GM18505 (cell line): ENCODE data around the gene EPS8L2.

Source experiments
- ATAC-seq: cut with Tn5 transposase; IDR thresholded peaks from one replicate; pipeline ENCODE4 v1.9.1; 2021; ENCODE audit not compliant: unreplicated experiment
- POLR2A ChIP-seq: IDR thresholded peaks from 4 replicates; pipeline ENCODE4 v1.6.1; 2011; ENCODE audit warnings: borderline replicate concordance; ENCODE audit not compliant: insufficient read depth, insufficient read length; ENCODE audit errors: extremely low read depth

The EPS8L2 gene

DNA sequence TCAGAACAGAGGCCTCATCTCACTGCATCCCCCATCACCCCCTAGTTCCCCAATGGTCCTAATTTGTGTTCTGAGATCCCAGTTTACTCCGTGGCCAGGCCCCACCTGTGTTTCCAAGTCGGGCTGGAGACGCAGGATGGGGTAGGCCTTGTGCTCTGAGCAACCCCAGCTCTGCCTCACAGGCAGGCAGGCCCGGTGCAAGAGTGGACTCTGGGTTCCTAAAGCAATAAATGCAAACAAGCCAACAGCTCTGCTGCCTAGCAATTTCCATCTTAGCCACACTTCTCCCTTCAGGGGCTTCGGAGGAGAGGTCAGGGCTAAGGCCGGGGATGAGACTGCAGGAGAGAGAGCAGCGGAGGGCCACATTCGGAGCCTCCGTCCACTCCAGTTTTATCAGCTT, 2.5 kb upstream of the EPS8L2 start:
- no peak for TF ChIP-seq POLR2A
- no peak for ATAC-seq

DNA sequence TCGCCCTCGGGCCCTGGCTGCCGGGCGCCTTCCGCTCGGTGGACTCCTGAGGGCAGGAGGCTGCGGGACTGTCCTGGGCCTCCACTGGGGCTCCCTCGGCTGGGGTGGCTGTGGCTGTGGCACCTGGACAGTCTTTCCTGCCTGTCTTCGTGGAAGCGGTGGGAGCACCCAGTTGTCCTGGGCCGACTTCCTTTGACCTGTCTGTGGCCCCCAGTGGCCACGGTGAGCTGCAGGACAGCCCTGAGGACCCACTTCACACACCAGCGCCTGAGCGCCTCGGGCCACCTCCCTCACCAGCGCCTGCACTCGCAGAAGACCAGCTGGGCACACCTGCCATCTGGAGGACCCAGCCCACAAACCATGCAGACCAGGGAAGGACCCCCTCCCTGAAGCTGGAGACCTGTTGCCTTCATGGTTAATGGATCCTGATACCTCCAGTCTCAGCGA, 1.8 kb upstream of the EPS8L2 start:
- ATAC-seq: no peak
- TF ChIP-seq POLR2A: no peak

DNA sequence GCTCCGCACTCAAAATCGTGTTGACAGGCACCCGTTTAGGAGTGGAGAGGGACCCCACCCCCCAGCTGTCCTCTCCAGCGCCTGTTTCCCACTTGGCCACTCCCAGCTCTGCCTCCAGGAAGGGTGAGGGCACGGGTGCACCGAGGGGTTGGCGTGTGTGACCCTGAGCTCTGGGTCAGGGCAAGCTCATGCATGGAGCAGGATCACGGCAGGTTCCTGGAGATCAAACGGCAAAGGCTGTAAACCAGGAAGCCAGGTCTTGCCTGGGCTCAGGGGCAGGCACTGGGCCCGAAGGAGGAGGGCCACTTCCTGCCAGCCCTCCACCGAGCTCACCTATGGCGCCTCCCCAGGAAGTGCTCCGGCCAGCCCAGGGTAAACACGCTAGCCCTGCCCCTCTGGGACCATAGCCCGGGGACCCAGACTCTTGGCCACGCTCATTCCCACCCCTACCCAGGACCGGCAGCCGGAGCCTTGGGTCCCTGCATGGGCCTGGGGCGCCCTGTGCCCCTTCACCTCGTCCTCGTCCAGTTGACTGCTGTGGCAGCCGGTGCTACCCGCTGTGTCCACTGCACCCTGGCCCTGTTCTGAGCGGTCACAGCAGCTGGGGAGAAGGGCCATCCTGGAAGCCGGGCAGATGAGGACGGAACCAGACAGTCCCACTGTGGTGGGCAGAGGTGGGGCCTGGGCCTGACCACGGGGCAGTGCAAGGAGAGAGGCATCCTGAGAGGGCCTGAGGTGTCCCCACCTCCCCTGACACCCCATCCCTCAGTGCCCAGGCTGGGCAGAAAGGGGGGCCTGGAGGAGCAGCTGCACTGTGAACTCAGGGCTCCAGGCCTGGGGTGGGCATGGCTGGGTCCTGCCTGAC, 1.0 kb upstream of the EPS8L2 start:
- ATAC-seq: no peak
- TF ChIP-seq POLR2A: no peak

DNA sequence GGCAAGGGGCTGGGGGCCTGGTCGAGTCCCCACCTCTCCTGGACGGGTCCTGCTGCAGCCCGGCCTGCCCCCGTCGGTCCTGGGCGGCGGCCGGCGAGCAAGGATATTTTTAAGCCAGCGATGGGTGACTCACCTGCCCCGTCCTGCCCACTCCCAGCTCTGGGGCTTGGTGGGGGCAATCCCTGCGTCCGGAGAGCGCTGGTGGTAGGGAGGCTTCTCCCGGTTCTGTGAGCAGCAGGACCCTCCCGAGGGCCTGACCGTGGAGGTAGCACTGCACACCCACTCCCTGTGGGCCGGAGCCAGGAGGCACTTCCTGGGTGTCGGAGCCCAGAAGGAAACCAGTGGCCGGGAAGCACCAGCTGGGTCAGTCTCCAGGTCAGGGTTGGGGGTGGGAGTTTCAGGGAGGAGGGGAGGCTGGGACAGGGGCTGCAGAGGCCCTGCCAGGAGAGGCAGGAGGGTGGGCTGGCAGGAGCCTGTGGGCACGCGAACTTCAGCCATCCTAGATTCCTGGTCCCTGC, 467 bp downstream of the EPS8L2 start:
- no peak for TF ChIP-seq POLR2A
- ATAC-seq: no peak

DNA sequence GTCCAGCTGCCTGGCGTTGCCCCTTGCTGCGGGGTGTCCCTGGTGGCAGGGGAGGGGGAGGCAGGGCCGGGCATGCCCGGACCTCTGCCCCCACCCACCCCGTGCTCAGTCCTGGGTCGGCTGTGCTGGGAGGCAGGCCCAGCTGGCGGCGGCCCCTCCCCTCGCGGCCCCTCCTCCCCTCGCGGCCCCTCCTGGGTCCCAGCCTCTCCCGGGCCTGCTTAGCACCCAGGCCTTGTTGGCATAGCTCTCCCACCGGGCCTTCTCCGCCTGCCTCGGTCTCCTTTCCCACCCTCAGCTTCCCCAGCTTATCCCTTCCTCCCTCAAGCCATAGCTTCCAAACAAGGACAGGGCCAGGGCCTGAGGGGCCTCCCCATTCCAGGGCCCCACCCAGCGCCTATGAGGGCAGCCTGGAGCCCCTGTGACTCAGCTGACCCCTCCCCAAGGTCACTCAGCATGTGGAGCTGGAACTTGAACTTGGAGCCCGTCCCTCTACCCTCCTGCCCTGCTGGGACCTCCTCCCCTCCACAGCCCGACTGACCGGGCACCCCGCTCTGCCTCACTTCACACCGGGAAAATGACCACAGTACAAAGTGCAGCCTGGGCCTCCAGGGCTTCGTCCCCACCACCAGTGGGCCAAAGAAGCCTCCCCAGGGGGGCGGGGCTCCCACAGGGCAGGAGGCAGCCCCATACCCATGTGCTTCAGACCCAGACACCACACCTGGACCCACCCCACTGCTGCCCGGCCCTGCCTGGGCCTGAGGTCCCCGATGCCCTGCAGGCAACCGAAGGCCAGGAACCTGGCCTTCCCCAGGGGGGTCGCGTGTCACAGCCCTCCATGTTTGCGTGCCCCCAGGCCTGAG, 1.2 kb downstream of the EPS8L2 start:
- no peak for TF ChIP-seq POLR2A
- ATAC-seq: no peak

DNA sequence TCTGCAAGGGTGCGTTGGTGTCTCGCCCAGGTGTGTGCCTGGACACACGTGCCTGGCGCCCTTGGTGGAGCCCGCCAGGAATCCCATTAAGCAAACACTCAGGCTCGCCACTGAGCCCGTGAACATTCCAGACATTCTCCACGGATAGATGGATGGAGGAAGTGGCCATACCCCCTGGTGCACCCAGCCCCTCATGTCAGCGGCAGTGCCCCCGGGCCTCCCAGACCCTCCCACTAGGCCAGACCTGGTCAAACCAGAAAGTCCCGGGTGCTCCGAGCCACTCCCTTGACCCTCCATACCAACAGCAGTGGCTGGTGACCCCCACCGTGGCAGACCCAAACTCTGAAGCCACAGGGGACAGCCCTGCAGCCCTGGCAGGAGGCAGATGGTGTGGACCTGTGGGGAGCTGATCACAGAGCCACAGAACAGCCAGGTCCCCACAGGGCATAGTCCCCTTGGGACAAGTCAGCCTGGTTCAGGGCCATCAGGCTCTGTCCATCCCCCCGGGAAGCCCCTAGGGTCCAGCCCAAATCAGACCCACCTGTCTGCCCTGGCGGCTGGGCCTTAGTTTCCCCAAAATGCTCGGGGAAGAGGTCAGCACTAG, 1.9 kb downstream of the EPS8L2 start:
- ATAC-seq: no peak
- TF ChIP-seq POLR2A: no peak

DNA sequence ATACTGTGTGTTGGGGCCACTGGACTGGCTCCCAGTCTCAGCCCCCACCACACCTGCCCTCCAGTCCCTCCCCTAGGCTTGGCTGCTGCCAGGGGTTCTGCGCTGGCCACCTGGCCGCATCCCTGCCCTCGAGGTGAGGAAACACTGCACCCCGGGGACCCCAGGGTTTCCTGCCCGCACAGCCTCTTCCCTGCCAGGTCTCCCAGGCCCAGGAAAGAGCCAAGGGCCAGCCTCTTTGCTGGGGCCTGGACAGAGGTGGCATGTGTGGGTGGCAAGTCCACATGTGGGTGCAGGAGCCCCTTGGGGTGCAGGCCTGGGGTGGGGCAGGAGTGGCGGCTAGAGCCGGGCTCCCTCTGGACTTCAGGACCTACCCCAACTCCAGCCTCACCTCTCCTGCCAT, 2.5 kb downstream of the EPS8L2 start:
- TF ChIP-seq POLR2A: no peak
- no peak for ATAC-seq

DNA sequence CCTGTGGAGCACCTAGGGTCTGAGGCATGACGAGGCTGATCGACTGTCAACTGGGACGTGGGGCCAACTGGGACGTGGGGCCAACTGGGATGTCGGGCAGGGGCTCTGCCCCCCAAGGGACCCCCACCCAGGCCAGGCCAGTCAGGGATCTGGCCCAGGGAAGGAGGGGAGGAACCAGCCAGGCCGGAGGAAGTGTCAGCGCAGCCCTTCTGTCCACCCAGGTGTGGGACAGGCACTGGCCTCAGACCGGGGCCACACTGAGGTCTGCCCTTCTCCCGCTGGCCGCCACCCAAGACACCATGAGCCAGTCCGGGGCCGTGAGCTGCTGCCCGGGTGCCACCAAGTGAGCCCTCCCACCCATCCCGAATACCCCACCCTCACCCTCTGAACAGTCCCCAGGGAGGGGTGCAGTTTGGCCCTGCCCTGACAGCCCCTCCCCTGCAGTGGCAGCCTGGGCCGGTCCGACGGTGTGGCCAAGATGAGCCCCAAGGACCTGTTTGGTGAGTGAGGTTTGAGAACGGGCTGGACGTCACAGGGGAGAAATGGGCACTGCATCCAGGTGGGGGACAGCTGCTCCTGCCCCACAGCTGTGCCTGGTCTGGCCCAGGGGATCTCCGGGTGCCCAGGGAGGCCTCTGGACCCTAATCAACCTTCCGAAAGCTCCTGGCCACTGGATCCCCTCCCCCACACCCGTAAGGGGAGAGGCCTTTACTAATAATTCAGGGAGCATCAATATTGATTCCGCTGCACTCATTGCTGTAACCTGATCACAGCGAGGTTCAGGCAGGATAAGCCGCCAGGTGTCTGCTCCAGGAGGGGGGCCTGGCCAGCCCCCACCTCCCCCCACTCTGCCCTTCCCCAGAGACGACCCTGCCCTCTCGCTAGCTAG, 3.3 kb downstream of the EPS8L2 start:
- no peak for ATAC-seq
- TF ChIP-seq POLR2A: no peak

DNA sequence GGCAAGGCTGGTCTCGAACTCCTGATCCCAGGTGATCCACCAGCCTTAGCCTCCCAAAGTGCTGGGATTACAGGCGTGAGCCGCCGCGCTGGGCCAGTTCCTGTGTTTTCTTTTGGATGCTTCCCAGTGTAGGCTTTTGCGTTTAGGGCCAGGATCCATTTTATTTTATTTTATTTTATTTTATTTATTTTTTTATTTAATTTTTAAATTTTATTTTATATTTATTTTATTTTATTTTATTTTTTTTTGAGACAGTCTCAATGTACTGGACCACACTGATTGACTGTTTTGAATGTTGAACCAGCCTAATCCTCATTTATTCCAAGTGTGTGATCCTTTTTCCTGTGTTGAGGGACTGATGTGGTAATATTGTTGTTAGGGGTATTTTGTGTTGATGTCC, 8.4 kb downstream of the EPS8L2 start:
- no peak for TF ChIP-seq POLR2A
- no peak for ATAC-seq

DNA sequence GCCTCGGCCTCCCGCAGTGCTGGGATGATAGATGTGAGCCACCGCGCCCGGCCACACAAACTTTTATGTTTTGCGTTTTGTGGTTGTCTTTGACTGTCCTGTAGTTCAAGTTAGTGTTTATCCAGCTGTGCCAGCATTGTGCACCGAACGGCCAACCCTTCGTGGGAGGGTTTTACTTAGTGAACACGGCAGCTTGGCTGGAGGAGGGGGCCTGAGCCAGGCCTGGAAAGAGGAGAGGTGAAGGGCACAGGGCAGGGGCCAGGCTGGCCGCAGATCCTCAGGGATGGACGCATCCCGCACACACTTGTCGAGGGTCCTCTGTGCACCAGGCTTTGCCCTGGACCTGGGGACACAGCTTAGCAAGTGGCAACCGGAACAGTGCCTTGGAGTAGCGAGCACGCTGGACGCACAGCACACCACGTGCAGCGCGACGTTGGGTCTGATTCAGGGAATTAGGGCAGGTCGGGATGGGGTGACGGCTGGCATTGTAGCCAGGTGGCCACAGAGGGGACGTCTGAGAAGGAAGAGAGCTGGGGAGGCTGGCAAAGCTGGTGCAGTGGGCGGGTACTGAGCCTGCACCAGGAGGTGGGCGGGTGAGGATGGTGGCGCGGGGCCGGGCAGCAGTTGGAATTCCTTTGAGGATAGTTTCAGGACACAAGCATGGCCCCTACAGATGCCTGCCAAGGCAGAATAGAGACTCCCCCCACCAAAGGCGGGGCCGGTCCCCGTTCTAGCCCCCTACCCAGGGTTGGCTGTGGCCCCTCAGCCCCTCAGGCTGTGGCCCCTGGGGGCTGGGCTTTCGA, 13.4 kb downstream of the EPS8L2 start:
- TF ChIP-seq POLR2A: no peak
- ATAC-seq: no peak

DNA sequence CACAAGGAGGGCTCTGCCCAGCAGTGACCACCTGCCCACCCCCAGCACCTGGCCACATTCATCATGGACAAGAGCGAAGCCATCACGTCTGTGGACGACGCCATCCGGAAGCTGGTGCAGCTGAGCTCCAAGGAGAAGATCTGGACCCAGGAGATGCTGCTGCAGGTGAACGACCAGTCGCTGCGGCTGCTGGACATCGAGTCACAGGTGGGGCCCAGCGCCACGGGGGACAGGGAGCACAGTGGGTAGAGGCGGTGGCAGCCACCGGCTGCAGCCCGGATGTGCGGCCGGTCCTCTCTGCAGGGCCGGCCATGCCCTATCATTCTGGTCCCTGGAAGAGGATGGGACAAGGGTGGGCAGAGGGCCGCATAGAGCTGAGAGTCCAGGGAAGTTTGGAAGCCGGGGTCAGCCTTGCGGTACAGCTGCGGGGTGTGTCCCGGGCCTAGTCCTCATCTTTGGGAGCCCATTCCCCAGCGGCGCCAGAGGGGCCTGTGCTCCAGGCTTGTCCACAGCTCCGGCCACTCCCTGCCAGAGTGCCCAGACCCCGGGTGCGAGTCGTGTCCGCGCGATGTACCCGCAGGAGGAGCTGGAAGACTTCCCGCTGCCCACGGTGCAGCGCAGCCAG, 14.1 kb downstream of the EPS8L2 start:
- TF ChIP-seq POLR2A: no peak
- no peak for ATAC-seq

DNA sequence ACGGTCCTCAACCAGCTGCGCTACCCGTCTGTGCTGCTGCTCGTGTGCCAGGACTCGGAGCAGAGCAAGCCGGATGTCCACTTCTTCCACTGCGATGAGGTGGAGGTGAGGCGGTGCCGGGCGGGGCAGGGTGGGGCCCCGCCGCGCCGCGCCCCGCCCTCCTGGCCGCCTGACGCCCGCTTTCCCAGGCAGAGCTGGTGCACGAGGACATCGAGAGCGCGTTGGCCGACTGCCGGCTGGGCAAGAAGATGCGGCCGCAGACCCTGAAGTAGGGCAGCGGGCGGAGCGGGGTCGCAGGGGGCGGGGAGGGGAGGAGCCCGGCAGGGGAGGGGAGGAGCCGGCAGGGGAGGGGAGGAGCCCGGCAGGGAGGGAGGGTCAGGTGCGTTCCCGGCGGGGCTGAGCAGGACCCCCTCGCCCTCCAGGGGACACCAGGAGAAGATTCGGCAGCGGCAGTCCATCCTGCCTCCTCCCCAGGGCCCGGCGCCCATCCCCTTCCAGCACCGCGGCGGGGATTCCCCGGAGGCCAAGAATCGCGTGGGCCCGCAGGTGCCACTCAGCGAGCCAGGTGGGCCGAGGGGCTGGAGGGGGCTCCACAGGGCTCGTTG, 14.7 kb downstream of the EPS8L2 start:
- ATAC-seq: no peak
- TF ChIP-seq POLR2A: no peak
